ENCODE results near the gene FSIP1. TPM values are rescaled to one million over a fixed set of nuclear protein-coding genes. Genes with fewer than 3 reads are reported as not detected.

The FSIP1 gene
- total RNA-seq, 1 donor from 2014 or later: 0.73 TPM

DNA sequence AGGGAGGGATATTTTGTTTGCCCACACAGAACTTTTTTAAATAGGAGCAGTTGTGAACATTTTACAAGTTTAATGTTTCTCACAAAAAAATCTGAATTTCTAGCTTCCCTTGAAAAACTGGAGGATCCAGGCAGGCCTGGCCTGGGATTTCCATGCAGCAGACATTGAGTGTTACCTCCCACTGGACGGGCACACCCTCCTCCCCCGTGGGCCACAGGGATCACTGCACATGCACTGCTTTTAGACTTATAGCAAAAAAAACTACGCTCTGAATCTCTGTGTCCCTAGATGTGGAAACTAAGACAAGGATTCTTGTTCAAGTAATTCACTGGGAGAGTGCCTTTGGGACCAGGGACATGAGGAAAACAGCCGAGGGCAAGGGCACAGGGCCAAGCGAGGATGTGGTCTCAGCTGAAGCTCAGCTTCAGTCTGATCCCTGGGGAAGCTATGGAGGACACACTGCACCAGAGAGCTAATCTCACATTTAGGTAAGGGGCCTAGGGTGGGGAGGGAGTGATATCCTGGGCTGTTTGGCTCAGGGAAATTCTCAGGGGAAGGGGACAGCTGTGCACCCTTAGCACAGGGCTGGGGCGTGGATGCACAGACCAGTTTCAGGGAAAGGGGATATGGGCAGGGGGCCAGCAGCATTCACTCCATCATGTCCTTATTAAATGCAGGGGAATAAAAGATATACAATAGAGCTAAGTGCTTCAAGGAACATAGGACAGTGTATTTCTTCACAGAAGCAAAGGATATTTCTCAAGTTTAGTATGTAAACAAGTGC lies 46.0 kb downstream of the FSIP1 start:
- peak; percentile 85 for ATAC-seq
- intact Hi-C loops (cut with DNase I): no loop called here
- DNase-seq (ENCODE audit: missing footprints): peak; percentile 73

DNA sequence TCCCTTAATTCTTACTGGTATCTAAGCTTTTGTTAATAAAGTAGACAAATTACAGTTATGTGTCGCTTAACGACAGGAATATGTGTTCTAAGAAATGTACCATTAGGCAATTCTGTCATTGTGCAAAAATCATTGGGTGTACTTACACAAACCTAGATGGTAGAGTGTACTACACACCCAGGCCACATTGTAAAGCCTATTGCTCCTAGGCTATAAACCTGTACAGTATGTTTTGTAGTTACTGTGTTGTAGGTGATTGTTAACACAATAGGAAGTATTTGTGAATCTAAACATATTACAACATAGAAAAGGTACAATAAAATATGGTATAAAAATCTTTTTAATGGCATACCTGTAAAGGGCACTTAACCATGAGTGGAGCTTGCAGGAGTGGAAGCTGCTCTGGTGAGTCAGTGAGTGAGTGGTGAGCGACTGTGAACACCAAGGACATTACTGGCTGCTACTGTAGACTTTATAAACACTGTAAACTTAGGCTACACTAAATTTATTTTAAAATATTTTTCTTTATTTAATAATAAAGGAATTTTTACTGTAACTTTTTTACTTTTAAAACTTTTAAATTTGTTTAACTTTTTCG lies 47.4 kb downstream of the FSIP1 start:
- intact Hi-C loops (cut with DNase I): no loop called here
- ATAC-seq (no peak), DNase-seq (ENCODE audit: missing footprints) (no peak)

DNA sequence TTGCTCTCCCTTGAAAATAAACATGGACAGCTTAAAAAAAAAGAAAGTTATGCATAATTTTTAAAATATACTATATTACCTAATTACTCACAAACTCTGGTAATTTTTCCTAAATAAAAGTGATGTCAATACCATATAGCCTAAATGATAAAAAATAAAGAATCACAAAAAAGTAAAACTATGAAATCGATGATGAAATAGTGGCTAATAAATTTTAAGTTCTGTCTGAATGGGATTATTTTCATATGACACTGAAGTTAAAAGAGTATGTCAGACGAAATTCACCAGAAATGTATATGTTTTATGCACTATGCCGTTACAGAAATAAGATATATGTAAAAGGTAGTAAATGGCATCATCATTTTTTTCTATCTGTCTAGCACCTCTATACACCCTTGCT lies 51.4 kb downstream of the FSIP1 start:
- no peak for DNase-seq (ENCODE audit: missing footprints)
- no peak for ATAC-seq
- intact Hi-C loops (cut with DNase I): no loop called here

DNA sequence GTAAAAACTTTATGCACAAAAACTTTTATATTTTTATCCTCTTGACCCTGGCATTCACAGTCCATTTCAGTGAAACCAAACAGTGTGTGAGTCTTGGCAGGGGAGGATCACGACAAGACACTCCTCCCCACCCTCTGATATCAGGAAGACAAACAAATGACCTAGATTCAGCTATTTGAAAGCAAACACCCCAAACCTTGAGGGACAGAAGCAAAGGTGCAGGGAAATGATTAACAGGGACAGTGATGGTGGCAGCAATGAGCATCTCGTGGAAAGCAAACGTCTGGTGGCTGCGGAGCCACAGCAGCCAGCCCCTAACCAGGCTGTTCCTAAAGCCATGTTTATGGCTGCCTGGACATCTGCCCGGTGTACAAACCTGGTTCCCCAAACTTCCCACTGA lies 52.1 kb downstream of the FSIP1 start:
- no peak for ATAC-seq
- no peak for DNase-seq (ENCODE audit: missing footprints)
- intact Hi-C loops (cut with DNase I): no loop called here

DNA sequence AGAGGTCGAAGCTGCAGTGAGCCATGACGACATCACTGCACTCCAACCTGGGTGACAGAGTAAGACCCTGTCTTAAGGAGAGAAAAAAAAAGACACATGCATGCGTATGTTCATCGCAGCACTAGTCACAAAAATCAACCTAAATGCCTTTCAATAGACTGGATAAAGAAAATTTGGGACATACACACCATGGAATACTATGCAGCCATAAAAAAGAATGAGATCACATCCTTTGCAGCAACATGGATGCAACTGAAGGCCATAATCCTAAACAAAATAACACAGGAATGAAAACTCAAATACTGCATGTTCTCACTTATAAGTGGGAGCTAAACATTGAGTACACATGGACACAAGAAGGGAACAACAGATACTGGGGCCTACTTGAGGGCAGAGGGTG lies 53.1 kb downstream of the FSIP1 start:
- ATAC-seq (no peak), DNase-seq (ENCODE audit: missing footprints) (no peak)
- intact Hi-C loops (cut with DNase I): no loop called here

DNA sequence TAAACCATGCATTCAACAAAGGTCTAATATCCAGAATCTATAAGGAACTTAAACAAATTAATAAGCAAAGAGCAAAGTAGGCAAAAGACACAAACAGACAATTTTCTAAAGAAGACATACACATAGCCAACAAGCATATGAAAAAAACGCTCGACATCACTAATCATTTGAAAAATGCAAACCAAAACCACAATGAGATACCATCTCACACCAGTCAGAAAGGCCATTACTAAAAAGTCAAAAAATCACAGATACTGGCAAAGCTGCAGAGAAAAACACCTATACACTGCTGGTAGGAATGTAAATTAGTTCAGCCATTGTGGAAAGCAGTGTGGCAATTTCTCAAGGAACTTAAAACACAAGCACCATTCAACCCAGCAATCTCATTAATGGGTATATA lies 53.8 kb downstream of the FSIP1 start:
- ATAC-seq (no peak), DNase-seq (ENCODE audit: missing footprints) (no peak)
- intact Hi-C loops (cut with DNase I): no loop called here

DNA sequence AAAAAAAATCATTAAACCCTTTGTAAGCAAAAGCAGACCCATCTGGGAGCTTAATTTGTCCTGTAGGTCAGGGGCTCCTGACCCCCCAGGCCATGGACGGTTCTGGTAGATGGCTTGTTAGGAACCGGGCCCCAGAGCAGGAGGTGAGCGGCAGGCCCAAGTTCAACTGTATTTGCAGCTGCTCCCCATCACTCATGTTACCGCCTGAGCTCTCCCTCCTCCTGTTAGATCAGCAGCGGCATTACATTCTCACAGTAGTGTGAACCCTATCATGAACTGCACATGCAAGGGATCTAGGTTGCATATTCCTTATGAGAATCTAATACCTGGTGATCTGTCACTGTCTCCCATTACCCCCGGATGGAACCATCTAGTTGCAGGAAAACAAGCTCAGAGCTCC lies 60.7 kb downstream of the FSIP1 start:
- ATAC-seq: no peak
- no peak for DNase-seq (ENCODE audit: missing footprints)
- intact Hi-C loops (cut with DNase I): no loop called here

DNA sequence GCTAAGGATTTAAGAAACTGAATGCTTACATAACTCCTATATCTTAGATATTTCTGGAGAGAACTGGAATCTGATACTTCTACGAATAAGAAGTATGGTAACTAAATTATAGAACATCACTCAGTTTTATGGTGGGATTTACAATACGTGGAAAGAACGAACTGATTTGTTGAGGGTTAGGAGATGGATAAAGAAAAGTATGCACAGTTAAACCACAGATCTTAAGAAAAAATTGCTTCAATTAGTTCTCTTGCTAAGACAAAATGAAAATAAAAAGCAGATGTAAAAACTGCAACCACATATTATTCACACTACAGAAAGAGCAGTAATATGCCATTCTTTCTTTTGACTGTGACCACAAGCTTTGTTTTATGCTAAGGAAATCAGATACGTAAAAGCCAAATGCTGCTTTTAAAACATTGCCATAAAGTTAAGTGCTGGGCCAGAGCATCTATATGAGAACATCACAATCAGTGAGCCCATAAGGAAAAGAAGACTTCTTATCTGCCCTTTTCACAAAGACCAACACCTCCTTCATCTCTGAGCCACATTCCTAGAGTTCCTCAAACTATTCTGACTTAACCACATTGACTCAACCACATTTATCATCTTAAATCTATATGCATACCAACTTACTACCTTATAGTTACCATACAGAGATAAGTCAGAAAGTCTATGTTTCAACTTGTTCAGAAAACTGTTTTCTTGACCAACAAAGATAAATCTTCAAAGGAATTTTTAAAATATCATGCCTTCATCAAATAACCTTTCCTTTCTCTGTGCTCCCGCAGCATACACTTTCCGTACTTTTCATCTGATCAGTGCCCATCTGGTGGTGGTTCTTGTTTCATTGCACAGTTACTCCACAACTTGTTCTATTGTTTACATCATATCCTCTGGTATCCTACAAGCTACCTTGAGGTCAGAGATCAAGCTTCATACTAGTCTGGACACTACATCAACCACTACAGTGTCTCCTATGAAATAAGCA lies 61.7 kb downstream of the FSIP1 start:
- no peak for ATAC-seq
- DNase-seq (ENCODE audit: missing footprints): no peak
- intact Hi-C loops (cut with DNase I): no loop called here

DNA sequence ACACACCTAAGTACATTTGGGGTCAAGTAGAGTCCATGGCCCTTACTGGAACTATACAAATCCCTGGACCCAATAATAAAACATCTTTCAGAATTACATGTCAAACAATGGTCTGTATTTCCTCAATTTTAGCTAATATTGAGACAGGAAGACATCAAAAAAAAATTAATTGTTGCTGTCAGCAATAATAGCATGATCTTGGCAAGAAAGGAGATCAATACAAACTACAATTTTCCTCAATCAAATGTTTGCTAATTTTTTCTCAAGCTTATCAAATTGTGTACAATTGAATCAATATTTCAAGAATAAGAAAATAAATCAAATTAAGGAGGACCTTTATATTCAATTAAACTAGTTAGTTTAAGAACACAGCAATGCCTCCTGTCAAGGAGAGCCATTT lies 62.6 kb downstream of the FSIP1 start:
- no peak for ATAC-seq
- intact Hi-C loops (cut with DNase I): no loop called here

DNA sequence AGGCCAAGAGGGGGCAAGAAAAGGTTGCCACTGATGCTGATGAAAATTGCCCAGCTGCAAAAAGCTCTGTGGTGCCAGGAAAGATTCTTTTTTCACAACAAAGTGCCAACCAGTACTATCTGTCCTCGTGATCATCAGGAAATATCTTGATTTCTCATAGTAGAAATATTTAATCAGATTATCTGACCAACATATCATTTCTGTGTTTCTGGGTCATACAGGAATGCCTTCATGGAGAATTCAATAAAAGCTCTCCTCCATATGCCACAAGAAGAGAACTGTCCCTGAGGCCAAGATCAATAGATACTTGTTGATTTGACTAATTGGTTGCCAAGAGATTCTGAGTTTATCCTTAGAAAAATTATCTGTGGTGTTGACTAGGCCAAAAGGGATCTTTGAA lies 63.5 kb downstream of the FSIP1 start:
- DNase-seq (ENCODE audit: missing footprints) (no peak), ATAC-seq (no peak)
- intact Hi-C loops (cut with DNase I): no loop called here

More for the DNA sequence above, 62.6 kb downstream of the FSIP1 start:
- no peak for DNase-seq (ENCODE audit: missing footprints)

DNA sequence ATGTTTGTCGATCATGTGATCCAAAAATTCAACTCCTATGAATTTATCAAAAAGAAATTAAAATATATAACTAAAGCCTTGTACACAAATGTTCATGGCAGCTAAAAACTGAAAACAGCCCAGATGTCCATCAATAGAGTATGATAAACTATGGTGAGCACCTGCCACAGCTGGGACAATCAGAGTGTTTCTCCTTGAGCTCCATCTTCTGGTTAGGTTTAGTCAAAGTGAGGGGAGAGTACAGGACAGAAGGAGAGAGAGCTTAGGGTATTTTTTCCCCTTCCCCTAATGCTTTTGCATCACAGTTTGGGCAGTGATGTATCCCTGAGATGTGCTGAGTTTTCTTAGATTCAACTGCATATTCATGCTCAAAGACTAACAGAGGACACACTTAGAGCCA lies 65.5 kb downstream of the FSIP1 start:
- no peak for DNase-seq (ENCODE audit: missing footprints)
- no peak for ATAC-seq
- intact Hi-C loops (cut with DNase I): no loop called here

DNA sequence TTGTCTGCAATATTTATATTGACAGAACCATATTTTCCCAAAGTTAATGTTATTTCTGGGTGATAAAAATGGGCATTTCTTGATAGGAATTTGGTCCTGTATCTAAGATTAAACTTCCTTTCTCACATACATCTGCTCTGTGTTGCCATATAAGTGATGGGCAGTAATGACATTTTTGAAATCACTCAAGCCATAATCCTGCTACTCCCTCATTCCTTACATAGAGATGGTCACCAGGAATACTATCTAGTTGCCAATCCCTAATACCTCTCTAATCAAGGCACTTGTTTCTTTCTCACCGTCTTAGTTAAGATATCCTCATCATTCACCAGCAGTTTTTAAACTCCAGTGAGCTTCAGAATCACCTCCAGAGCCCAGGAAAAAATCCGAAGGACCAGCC lies 68.4 kb downstream of the FSIP1 start:
- intact Hi-C loops (cut with DNase I): no loop called here
- ATAC-seq (no peak), DNase-seq (ENCODE audit: missing footprints) (no peak)

DNA sequence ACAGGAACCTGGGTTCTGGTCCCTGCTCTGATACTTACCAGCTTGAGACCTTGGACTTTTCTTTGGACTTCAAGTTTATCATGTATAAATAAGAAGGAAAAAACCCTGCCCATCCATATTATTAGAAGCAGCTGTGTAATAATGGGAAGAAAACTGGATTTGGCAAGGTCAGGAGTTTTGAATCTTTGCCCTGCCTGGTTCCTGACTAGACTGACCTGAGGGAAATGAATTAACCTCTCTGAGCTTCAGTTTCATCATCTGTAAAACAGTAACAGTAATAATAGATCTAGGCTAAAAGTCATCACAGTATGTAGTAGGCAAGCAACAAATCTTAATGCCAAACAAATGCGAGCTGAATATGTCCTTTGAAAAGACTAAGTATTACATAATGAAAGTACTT lies 68.8 kb downstream of the FSIP1 start:
- intact Hi-C loops (cut with DNase I): no loop called here
- ATAC-seq: no peak

DNA sequence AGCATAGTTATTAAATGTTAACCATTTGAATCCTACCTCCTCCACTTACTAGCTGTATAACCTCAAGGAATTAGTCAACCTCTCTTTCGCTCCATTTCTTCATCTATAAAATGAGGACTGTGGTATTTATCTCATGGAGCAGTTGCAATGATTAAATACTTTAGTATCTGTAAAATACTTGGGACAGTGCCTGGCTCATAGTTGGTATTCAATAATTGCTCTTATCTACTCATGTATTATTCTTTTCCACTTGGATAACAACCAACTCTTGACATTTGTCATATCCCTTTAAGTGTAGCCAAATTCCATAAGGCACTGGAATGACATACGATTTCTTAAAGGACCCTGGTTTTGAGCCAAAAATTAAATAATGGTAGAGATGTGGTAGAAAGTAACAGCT lies 72.0 kb downstream of the FSIP1 start:
- intact Hi-C loops (cut with DNase I): no loop called here
- no peak for DNase-seq (ENCODE audit: missing footprints)
- ATAC-seq: no peak

More for the DNA sequence above, 68.8 kb downstream of the FSIP1 start:
- no peak for DNase-seq (ENCODE audit: missing footprints)

DNA sequence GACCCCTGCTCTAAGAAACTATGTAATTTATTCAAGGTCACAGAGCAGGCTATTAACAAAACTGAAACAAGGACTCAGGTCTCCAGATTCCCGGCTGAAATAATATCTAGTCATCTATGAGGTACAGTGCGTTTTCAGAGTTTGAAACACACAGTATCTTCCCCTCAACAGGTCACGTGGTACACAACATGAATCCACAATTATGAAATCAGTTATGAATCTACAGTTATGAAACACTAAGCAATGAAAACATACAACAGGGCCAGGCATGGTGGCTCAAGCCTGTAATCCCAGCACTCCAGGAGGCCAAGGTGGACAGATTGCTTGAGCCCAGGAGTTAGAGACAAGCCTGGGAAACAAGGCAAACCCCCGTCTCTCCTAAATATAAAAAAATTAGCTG lies 72.7 kb downstream of the FSIP1 start:
- intact Hi-C loops (cut with DNase I): no loop called here
- no peak for ATAC-seq

DNA sequence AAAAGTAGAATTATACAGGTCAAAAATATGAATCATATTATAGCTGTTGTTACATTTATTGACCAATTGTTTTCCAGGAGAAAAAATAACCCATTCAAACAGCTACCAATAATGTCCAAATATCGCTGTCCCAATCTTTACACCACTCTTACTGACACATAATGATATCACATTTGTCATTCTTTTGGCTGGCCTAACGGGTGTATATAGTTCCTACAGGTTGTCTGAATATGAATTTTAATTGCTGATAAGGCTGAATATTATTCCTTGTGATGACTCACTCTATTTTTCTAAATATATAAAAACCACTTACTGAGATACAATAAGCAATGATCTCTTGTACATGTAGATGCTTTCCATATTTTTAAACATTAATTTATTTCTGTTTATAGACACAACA lies 76.4 kb downstream of the FSIP1 start:
- no peak for DNase-seq (ENCODE audit: missing footprints)
- intact Hi-C loops (cut with DNase I): no loop called here
- ATAC-seq: no peak

More for the DNA sequence above, 72.7 kb downstream of the FSIP1 start:
- no peak for DNase-seq (ENCODE audit: missing footprints)

DNA sequence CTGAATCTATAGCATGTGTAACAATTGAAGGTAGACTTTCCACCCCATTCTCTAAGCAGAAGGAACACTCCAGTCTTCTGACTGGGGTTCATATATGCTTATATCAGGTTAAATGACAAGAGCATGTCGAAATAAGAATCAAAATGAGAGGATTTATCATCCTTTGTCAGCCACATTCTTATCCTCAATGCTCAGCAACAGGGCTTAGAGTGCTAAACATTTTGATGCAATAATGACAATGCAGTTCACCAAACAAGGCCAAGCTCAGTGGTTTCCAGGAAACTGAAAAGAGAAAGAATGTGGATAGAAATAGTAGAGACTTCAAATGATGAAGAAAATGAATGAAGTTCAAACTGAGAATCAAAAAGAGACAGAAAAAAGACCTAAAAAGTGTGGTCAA lies 78.0 kb downstream of the FSIP1 start:
- ATAC-seq (no peak), DNase-seq (ENCODE audit: missing footprints) (no peak)
- intact Hi-C loops (cut with DNase I): no loop called here

DNA sequence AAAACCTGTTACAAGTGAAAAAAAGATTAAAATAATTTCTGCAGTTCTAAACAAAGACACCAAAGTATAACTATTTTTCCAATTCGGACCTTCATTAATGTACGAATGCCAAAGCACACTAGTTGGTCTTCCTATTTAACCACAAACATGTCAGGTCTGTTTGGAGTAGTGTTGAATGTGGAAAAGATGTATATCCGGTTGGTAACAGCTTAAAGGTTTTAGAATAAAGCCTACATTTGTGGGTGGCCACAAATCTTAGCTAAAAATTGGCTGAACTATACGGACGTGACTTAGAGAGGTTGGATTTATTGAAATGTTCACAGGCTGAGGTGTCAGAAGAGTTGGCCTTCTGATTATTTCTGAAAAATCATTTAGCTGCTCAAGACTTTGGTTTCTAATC lies 78.4 kb downstream of the FSIP1 start:
- intact Hi-C loops (cut with DNase I): no loop called here
- DNase-seq (ENCODE audit: missing footprints) (no peak), ATAC-seq (no peak)

DNA sequence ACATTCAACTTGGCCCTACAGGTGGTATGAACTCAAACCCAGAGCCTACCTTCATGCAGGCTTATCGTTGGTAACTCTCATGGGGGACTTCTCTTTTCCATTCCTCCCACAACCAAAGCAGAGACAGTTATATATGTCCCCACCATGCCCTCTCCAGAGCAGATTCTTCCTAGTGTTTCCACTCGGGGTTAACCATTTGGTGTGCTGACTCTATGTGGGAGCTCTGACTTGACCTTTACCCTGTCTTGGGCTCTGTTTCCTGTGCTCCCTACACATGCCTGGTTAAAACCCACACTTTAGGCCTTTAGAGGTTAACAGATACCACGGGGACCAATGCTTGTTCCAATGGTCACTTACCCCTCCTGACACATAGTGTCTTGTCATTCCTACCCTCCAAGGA lies 80.7 kb downstream of the FSIP1 start:
- intact Hi-C loops (cut with DNase I): no loop called here
- DNase-seq (ENCODE audit: missing footprints) (no peak), ATAC-seq (no peak)

DNA sequence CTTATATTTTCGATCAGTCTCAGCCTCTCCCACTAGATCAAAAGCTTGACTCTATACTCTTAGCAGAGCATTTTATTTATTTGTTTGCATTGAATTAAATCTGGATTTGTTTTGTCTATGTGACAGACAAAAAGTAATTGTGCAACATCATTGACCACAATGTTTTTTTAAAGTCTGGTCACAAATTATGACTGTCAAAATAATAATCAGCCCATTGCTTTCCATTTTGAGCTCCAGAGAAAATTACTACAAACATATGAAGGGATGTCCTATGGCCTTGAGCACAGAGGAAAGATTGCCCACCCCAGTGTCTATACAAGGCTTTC lies 82.3 kb downstream of the FSIP1 start:
- intact Hi-C loops (cut with DNase I): no loop called here
- DNase-seq (ENCODE audit: missing footprints) (no peak), ATAC-seq (no peak)

Measured in Right ventricle myocardium inferior (tissue), 1 donor.